ENCODE measurements around the gene APOA5. TPM values are rescaled to one million over a fixed set of nuclear protein-coding genes. Genes with fewer than 3 reads are reported as not detected.

Gene APOA5
- total and polyA plus RNA-seq, 2 of the 13 experiments (the other 11 are each of a cell fraction or from before 2014, with no cell fraction given), result 44.0 to 49.1 TPM

GRCh38 chr11:116787786-116788486, 3.7 kb downstream of the APOA5 start, which contains the start of gene ZPR1 (continued):
- no peak for TF ChIP-seq ZNF562 (CRISPR knock-in tag; IDR thresholded peaks at IDR 0.05; ENCODE audit: borderline replicate concordance)
- TF ChIP-seq DMTF1 (CRISPR knock-in tag; IDR thresholded peaks at IDR 0.05), result no peak
- TF ChIP-seq ZNF143 (CRISPR knock-in tag; IDR thresholded peaks at IDR 0.05), result no peak
- 0 out of 2 replicates have a peak, but pooled peaks have one; percentile 20 for TF ChIP-seq MEIS1 (CRISPR knock-in tag; IDR thresholded peaks at IDR 0.05; ENCODE audit: borderline replicate concordance)
- no peak for TF ChIP-seq NFYC (CRISPR knock-in tag; IDR thresholded peaks at IDR 0.05)
- no peak for TF ChIP-seq ZNF549 (CRISPR knock-in tag; IDR thresholded peaks at IDR 0.05)
- TF ChIP-seq ZNF644 (CRISPR knock-in tag; IDR thresholded peaks at IDR 0.05; ENCODE audit: low read depth), result no peak
- TF ChIP-seq POLR2A (IDR thresholded peaks at IDR 0.05; ENCODE audit: insufficient read depth in 1 of 2, low read depth in 2 of 2, low read length in 2 of 2), result peak; percentile 58 to 71; a peak in 3 of 4 replicates
- TF ChIP-seq MEIS2 (CRISPR knock-in tag; IDR thresholded peaks at IDR 0.05), result no peak
- no peak for TF ChIP-seq ZNF564 (CRISPR knock-in tag; IDR thresholded peaks at IDR 0.05)
- TF ChIP-seq NCOA1 (CRISPR knock-in tag; IDR thresholded peaks at IDR 0.05), result no peak
- no peak for TF ChIP-seq ZNF451 (CRISPR knock-in tag; IDR thresholded peaks at IDR 0.05)
- TF ChIP-seq SOX5 (CRISPR knock-in tag; IDR thresholded peaks at IDR 0.05; ENCODE audit: borderline replicate concordance), result no peak
- no peak for TF ChIP-seq ZNF563 (CRISPR knock-in tag; IDR thresholded peaks at IDR 0.05)
- no peak for TF ChIP-seq DBP (CRISPR knock-in tag; IDR thresholded peaks at IDR 0.05; ENCODE audit: not compliant biosample characterization)
- TF ChIP-seq GPN1 (CRISPR knock-in tag; IDR thresholded peaks at IDR 0.05; ENCODE audit: borderline replicate concordance), result no peak
- no peak for TF ChIP-seq SAFB2 (CRISPR knock-in tag; IDR thresholded peaks at IDR 0.05; ENCODE audit: borderline replicate concordance, low read depth)
- no peak for TF ChIP-seq ZSCAN20 (CRISPR knock-in tag; IDR thresholded peaks at IDR 0.05; ENCODE audit: borderline replicate concordance)
- no peak for TF ChIP-seq ZNF136 (CRISPR knock-in tag; IDR thresholded peaks at IDR 0.05; ENCODE audit: low read depth)
- no peak for TF ChIP-seq PBX3 (CRISPR knock-in tag; IDR thresholded peaks at IDR 0.05; ENCODE audit: borderline replicate concordance)
- peak; percentile 73 for TF ChIP-seq ZNF18 (CRISPR knock-in tag; IDR thresholded peaks at IDR 0.05; ENCODE audit: insufficient replicate concordance)
- TF ChIP-seq POLR2AphosphoS5 (IDR thresholded peaks at IDR 0.05; ENCODE audit: low read depth, low read length), result peak; percentile 63
- TF ChIP-seq HNF1B (CRISPR knock-in tag; IDR thresholded peaks at IDR 0.05), result 0 out of 2 replicates have a peak, but pooled peaks have one; percentile 56
- TF ChIP-seq GATA4 (IDR thresholded peaks at IDR 0.05; ENCODE audit: borderline replicate concordance, low read depth), result no peak

Data from HepG2 (cell line).